Sigmoid colon (tissue), 7 donors: ENCODE data around the gene MS4A13. TPM values are rescaled to one million over a fixed set of nuclear protein-coding genes. Genes with fewer than 3 reads are reported as not detected.

Experiments used
- DNase-seq: peaks from one replicate; pipeline ENCODE4 v3.0.0-alpha.2; 2019
- H3K27ac ChIP-seq, 4 donors: fragments of 200-600 bp; sonication (generic); one replicate each; pipeline ENCODE4 v1.5.1; 2016 to 2019; ENCODE audit warnings: mild to moderate bottlenecking in 1 of 4
- H3K27me3 ChIP-seq, 3 donors: fragments of 200-600 bp; sonication (generic); one replicate each; pipeline ENCODE4 v1.5.1; 2019; ENCODE audit warnings: mild to moderate bottlenecking in 1 of 3
- H3K36me3 ChIP-seq, 4 donors: fragments of 200-600 bp; sonication (generic); one replicate each; pipeline ENCODE4 v1.5.1; 2016 to 2019
- H3K4me1 ChIP-seq, 4 donors: fragments of 200-600 bp; sonication (generic); one replicate each; pipeline ENCODE4 v1.5.1; 2017 to 2019
- H3K4me3 ChIP-seq, 4 donors: fragments of 200-600 bp; sonication (generic); one replicate each; pipeline ENCODE4 v1.5.1; 2017 to 2019; ENCODE audit warnings: mild to moderate bottlenecking in 2 of 4, moderate library complexity in 1 of 4
- H3K9me3 ChIP-seq, 4 donors: fragments of 200-600 bp in 3 of 4; sonication (generic) in 3 of 4; one replicate each; pipeline versions ENCODE4 v1.5.1 to v1.6.1; 2013 to 2019
- EP300 ChIP-seq, 4 donors: sonication (generic); formaldehyde crosslinking; IDR thresholded peaks; one replicate each; pipeline ENCODE4 v1.6.1; 2017; ENCODE audit warnings: antibody characterized with exemption in 4 of 4
- POLR2A ChIP-seq, 2 donors: fragments of 450-650 bp; IDR thresholded peaks; one replicate each; pipeline ENCODE4 v1.6.1; 2016; ENCODE audit warnings: antibody characterized with exemption in 2 of 2, mild to moderate bottlenecking in 2 of 2, moderate library complexity in 2 of 2
- POLR2AphosphoS5 ChIP-seq, 4 donors: sonication (generic); formaldehyde crosslinking; IDR thresholded peaks; one replicate each; pipeline ENCODE4 v1.6.1; 2017; ENCODE audit warnings: antibody characterized with exemption in 4 of 4
- WGBS, 2 donors: extraction: QIAGEN DNeasy Blood & Tissue Kit; methylation state at CpG; one replicate each; pipeline ENCODE4 v1.1.7; 2013; 5-methylcytosine and 5-hydroxymethylcytosine counted together
- intact Hi-C: fragments of 100-400 bp; cut with DNase I; formaldehyde crosslinking; loops from one replicate; pipeline ENCODE4 v1.15.1; 2023
- polyA plus RNA-seq, 3 donors: library from polyadenylated mRNA; stranded (reverse); fragments of 200-250 nt; gene quantifications; one replicate each; pipeline ENCODE4 v1.2.3, GENCODE V29; 2013
- total RNA-seq, 4 donors: library from RNA; depleted of rRNA; stranded (reverse); fragments of >200 nt; gene quantifications; one replicate each; pipeline ENCODE4 v1.1.0, GENCODE V29; 2016
- TF ChIP-seq, protein P1 (sequence below), 4 experiments: fragments of 450-650 bp in 3 of 4; fragments of 200-600 bp in 1 of 4; IDR thresholded peaks; one replicate each; pipeline ENCODE4 v1.5.1; 2016 to 2019; ENCODE audit warnings: antibody characterized with exemption in 4 of 4, mild to moderate bottlenecking in 3 of 4, moderate library complexity in 2 of 4
- donor health status: healthy with polysubstance abuse.
- donor health status: Bipolar disorder and iron deficiency.
- donor health status: healthy.

Gene MS4A13
- total and polyA plus RNA-seq, 7 donors: not detected

DNA sequence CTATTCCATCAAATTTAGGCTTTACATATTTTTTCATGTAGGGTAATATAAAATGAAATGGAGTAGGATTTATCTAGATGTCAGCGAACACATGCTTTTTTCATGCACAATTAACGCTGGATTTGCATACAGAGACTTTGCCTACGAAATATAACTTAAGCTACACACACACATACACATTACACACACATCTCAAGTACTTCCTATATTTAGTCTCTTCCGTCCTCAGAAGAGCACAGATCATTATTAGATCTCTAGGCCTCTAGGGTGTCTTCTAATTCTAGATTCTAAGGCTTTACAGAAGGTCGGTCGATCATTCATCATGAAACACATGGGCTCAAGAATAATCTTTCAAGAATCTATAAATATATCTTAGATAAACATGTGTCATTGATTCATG lies 3.8 kb upstream of the MS4A13 start:
- Histone ChIP-seq H3K27ac (no peak overlapping the region), H3K4me1 (no peaks in the 10 kb centered on the region), H3K4me3 (no peak overlapping the region), H3K36me3 (no peaks in the 10 kb centered on the region), H3K9me3 (no peaks in the 10 kb centered on the region), H3K27me3 (no peaks in the 10 kb centered on the region)
- TF ChIP-seq EP300 (IDR thresholded peaks at IDR 0.05) (no peak), POLR2AphosphoS5 (IDR thresholded peaks at IDR 0.05) (no peak), POLR2A (IDR thresholded peaks at IDR 0.05) (no peak)
- TF ChIP-seq, protein P1, sequence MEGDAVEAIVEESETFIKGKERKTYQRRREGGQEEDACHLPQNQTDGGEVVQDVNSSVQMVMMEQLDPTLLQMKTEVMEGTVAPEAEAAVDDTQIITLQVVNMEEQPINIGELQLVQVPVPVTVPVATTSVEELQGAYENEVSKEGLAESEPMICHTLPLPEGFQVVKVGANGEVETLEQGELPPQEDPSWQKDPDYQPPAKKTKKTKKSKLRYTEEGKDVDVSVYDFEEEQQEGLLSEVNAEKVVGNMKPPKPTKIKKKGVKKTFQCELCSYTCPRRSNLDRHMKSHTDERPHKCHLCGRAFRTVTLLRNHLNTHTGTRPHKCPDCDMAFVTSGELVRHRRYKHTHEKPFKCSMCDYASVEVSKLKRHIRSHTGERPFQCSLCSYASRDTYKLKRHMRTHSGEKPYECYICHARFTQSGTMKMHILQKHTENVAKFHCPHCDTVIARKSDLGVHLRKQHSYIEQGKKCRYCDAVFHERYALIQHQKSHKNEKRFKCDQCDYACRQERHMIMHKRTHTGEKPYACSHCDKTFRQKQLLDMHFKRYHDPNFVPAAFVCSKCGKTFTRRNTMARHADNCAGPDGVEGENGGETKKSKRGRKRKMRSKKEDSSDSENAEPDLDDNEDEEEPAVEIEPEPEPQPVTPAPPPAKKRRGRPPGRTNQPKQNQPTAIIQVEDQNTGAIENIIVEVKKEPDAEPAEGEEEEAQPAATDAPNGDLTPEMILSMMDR (IDR thresholded peaks at IDR 0.05): no peak
- no peak for DNase-seq
- whole genome bisulfite sequencing, 2 donors: 56 to 72% methylated on average over 6 of the region's 6 CpGs
- intact Hi-C loops: no loop called here

DNA sequence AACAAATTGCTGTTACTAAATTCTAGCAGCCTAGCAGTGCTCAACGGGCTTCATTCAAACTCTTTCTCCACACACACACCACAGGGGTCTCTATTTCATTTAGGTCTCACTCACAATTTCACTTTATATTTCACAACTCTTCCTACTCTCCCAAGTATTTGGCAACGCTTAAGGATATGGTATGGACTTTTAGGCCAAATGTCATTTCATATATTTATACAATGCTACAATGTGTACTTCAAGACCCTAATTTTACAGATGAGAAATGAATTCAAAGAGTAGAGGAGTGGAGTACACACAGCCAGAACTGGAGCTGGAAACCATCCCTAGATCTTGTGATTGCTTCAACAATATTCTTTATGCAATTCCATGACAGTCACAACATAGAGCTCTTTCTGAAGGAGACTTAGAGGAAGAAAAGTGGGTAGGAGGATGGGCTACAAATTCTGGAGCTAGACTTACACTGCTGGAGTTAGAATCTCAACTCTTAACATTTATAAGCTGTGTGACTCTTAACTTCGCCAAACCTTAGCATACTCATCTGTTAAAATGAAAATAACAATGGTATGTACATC lies 2.5 kb upstream of the MS4A13 start:
- Histone ChIP-seq H3K36me3 (no peaks in the 10 kb centered on the region), H3K4me1 (no peaks in the 10 kb centered on the region), H3K27me3 (no peaks in the 10 kb centered on the region), H3K4me3 (no peak overlapping the region), H3K9me3 (no peaks in the 10 kb centered on the region), H3K27ac (no peak overlapping the region)
- 75 to 84% methylated on average over 3 of the region's 3 CpGs for WGBS, 2 donors
- TF ChIP-seq POLR2AphosphoS5 (IDR thresholded peaks at IDR 0.05): no peak
- TF ChIP-seq, protein P1 (IDR thresholded peaks at IDR 0.05): no peak
- TF ChIP-seq EP300 (IDR thresholded peaks at IDR 0.05): no peak
- TF ChIP-seq POLR2A (IDR thresholded peaks at IDR 0.05): no peak
- intact Hi-C loops: no loop called here
- DNase-seq: no peak

DNA sequence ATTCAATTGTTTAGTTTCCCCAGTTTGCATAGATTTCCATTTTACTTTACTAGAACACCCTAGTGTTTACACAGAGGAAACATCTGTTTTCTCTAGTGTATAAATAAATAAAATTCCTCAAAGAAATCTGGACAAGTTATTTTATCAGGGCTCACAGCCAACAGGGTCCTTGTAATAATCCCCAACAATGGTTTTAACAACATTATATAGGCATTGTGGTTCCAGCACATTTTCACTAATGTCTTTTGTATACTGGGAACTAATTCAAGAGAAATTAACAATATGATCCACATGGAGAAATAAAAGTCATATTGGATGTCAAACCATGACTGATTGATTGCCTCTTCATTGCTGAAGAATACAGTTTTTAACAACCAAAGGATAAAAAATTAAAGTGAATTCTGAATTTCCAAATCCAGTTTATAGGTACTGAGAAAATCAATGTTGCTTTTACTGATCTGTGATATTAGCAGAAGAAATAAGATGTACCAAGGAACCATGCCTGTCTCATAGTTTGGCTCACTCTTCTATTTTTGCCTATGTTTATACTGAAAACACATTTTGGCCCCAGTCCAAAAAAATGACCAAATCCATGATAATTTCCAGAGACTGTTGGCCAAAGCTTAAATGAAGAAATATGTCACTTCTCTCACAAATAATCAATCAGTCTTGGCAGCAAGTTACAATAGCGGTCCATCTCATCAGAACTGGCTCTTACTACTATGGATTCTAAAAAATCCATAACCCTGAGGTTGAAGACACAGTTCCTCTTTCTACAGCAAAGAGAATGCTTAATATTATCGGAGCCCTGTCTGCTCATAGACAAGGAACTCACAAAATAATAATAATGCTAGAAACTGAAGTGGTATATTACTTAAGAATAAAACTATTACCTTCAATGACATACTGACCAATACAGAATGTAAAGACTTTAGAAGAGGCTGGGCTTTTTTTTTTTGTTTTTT lies 1.4 kb upstream of the MS4A13 start:
- TF ChIP-seq POLR2AphosphoS5 (IDR thresholded peaks at IDR 0.05) (no peak), EP300 (IDR thresholded peaks at IDR 0.05) (no peak), POLR2A (IDR thresholded peaks at IDR 0.05) (no peak)
- TF ChIP-seq, protein P1 (IDR thresholded peaks at IDR 0.05): no peak
- intact Hi-C loops: no loop called here
- H3K27ac ChIP-seq: no peak overlapping the region
- no peaks in the 10 kb centered on the region for H3K4me1 ChIP-seq
- WGBS, 2 donors: 66 to 87% methylated on average over 2 of the region's 2 CpGs
- no peaks in the 10 kb centered on the region for H3K36me3 ChIP-seq
- no peak overlapping the region for H3K4me3 ChIP-seq
- H3K9me3 ChIP-seq: no peaks in the 10 kb centered on the region
- no peaks in the 10 kb centered on the region for H3K27me3 ChIP-seq
- DNase-seq: no peak

DNA sequence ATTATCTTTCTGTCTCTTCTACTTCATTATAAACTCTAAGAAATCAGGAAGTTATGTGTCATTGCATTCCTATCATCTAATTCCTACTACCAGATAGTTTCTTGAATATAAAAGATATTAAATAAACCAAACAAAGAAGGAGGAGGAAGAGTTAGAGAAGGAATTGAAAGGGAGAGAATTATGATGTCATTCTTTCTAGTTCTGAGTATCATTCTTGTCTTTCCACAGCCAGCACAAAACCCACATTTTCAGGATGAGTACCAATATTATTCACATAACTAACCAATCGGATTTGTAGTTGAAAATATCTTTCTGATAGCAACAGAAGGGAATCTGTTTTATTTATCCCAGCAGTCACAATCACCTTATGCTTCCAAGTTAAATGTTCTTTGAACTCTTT lies 13.3 kb downstream of the MS4A13 start:
- intact Hi-C loops: no loop called here

More for the DNA sequence above, 13.3 kb downstream of the MS4A13 start:
- H3K4me1 ChIP-seq: no peaks in the 10 kb centered on the region
- no peak for DNase-seq
- H3K27me3 ChIP-seq: no peaks in the 10 kb centered on the region
- H3K4me3 ChIP-seq: no peak overlapping the region
- H3K36me3 ChIP-seq: no peaks in the 10 kb centered on the region
- no peaks in the 10 kb centered on the region for H3K9me3 ChIP-seq
- H3K27ac ChIP-seq: no peak overlapping the region
- WGBS, 2 donors: 78 to 79% methylated on average over 1 of the region's 1 CpG
- TF ChIP-seq POLR2AphosphoS5 (IDR thresholded peaks at IDR 0.05): no peak
- TF ChIP-seq, protein P1 (IDR thresholded peaks at IDR 0.05): no peak
- no peak for TF ChIP-seq POLR2A (IDR thresholded peaks at IDR 0.05)
- TF ChIP-seq EP300 (IDR thresholded peaks at IDR 0.05): no peak
